Neural progenitor cell (in vitro differentiated cells): ENCODE measurements around the gene ANKRD6.

Experiments used
- CTCF ChIP-seq: fragments of 200-600 bp; sonication (generic); IDR thresholded peaks from 2 replicates; pipeline ENCODE4 v1.5.1; 2017; ENCODE audit warnings: antibody characterized with exemption, mild to moderate bottlenecking
- EZH2 ChIP-seq: fragments of 200-600 bp; sonication (generic); IDR thresholded peaks from 2 replicates; pipeline ENCODE4 v1.6.1; 2017; ENCODE audit warnings: antibody characterized with exemption, mild to moderate bottlenecking, moderate library complexity
- EZH2phosphoT487 ChIP-seq: fragments of 200-600 bp; sonication (generic); IDR thresholded peaks from 2 replicates; pipeline ENCODE4 v1.6.1; 2017; ENCODE audit warnings: antibody characterized with exemption

DNA sequence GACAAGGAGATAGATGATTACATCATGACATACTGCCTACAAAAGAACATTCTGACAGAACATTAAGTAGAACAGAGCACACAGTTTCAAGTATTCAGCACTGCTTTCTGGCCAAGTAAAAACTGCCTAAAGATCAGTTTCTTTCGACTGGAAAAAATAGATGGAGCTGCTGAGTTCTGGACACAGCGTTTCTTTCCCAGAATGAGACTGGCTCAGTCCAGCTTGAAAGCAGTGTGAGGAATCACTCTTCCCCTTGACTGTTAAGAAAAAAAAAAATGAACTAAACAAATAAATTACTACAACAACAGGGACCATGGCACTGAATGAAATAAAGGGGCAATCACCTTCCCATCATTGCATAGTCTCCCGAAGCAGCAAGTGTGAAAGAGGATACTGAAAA, 210.0 kb downstream of the ANKRD6 start:
- TF ChIP-seq CTCF: no peak
- TF ChIP-seq EZH2: no peak
- TF ChIP-seq EZH2phosphoT487: no peak
